Nephron (organoid): ENCODE data around the gene IFT172.

Source experiments
- H3K27ac Mint-ChIP-seq, 3 experiments: 2 replicates each; pipeline ENCODE4 v1.8.0; 2020; ENCODE audit warnings: mixed read lengths in 3 of 3, mild to moderate bottlenecking in 2 of 3, moderate library complexity in 1 of 3
- H3K27me3 Mint-ChIP-seq: 2 replicates; pipeline ENCODE4 v1.8.0; 2021; ENCODE audit warnings: low read depth, mild to moderate bottlenecking, moderate library complexity, mixed read lengths
- H3K36me3 Mint-ChIP-seq: 2 replicates; pipeline ENCODE4 v1.8.0; 2020; ENCODE audit warnings: low read depth, mixed read lengths
- H3K4me1 Mint-ChIP-seq: 2 replicates; pipeline ENCODE4 v1.8.0; 2020; ENCODE audit warnings: mixed read lengths
- H3K4me3 Mint-ChIP-seq, 3 experiments: 2 replicates each; pipeline ENCODE4 v1.8.0; 2020; ENCODE audit warnings: mild to moderate bottlenecking in 3 of 3, mixed read lengths in 3 of 3, moderate library complexity in 2 of 3
- H3K9me3 Mint-ChIP-seq: 2 replicates; pipeline ENCODE4 v1.8.0; 2020; ENCODE audit warnings: mixed read lengths
- CTCF ChIP-seq, 3 experiments: fragments of 200-600 bp; sonication (generic); IDR thresholded peaks; one replicate each; pipeline ENCODE4 v1.5.0; 2021; ENCODE audit warnings: antibody characterized with exemption in 3 of 3; ENCODE audit not compliant: unreplicated experiment in 3 of 3

IFT172 gene

GRCh38 chr2:27522400-27522945 is 32.9 kb upstream of the IFT172 start:
- Mint-ChIP-seq H3K4me3 (no peak overlapping the region), H3K9me3 (no peaks in the 10 kb centered on the region), H3K4me1 (no peaks in the 10 kb centered on the region), H3K27me3 (peaks cover 35% of the 10 kb centered on the region), H3K36me3 (no peaks in the 10 kb centered on the region), H3K27ac (no peak overlapping the region)
- no peak for TF ChIP-seq CTCF (IDR thresholded peaks at IDR 0.05; ENCODE audit: unreplicated experiment in 3 of 3)

- H3K27me3 Mint-ChIP-seq: peaks cover 22% of the 10 kb centered on the region
- no peak for TF ChIP-seq CTCF (IDR thresholded peaks at IDR 0.05; ENCODE audit: unreplicated experiment in 3 of 3)
- H3K36me3 Mint-ChIP-seq: no peaks in the 10 kb centered on the region
- H3K4me1 Mint-ChIP-seq: no peaks in the 10 kb centered on the region
- no peaks in the 10 kb centered on the region for H3K9me3 Mint-ChIP-seq
- H3K4me3 Mint-ChIP-seq: no peak overlapping the region
- no peak overlapping the region for H3K27ac Mint-ChIP-seq
Measured at GRCh38 chr2:27520316-27520715, 30.8 kb upstream of the IFT172 start.

GRCh38 chr2:27518782-27519113 is 29.2 kb upstream of the IFT172 start:
- H3K9me3 Mint-ChIP-seq: no peaks in the 10 kb centered on the region
- no peak for TF ChIP-seq CTCF (IDR thresholded peaks at IDR 0.05; ENCODE audit: unreplicated experiment in 3 of 3)
- H3K27ac Mint-ChIP-seq: no peak overlapping the region
- peaks cover 14% of the 10 kb centered on the region for H3K27me3 Mint-ChIP-seq
- H3K36me3 Mint-ChIP-seq: no peaks in the 10 kb centered on the region
- H3K4me1 Mint-ChIP-seq: no peaks in the 10 kb centered on the region
- no peak overlapping the region for H3K4me3 Mint-ChIP-seq

- TF ChIP-seq CTCF (IDR thresholded peaks at IDR 0.05; ENCODE audit: unreplicated experiment in 3 of 3): no peak
- Mint-ChIP-seq H3K36me3 (no peaks in the 10 kb centered on the region), H3K27me3 (peaks cover 14% of the 10 kb centered on the region), H3K27ac (no peak overlapping the region), H3K9me3 (no peaks in the 10 kb centered on the region), H3K4me1 (no peaks in the 10 kb centered on the region), H3K4me3 (no peak overlapping the region)
Measured at GRCh38 chr2:27518113-27518781, 28.7 kb upstream of the IFT172 start.

- Mint-ChIP-seq H3K4me1 (no peaks in the 10 kb centered on the region), H3K36me3 (no peaks in the 10 kb centered on the region), H3K9me3 (no peaks in the 10 kb centered on the region), H3K27me3 (peaks cover 11% of the 10 kb centered on the region), H3K27ac (no peak overlapping the region), H3K4me3 (no peak overlapping the region)
- no peak for TF ChIP-seq CTCF (IDR thresholded peaks at IDR 0.05; ENCODE audit: unreplicated experiment in 3 of 3)
Measured at GRCh38 chr2:27509326-27509725, 19.8 kb upstream of the IFT172 start.

GRCh38 chr2:27507293-27507692 is 17.8 kb upstream of the IFT172 start:
- H3K36me3 Mint-ChIP-seq: no peaks in the 10 kb centered on the region
- H3K27ac Mint-ChIP-seq: no peak overlapping the region
- H3K4me3 Mint-ChIP-seq: no peak overlapping the region
- peaks cover 10% of the 10 kb centered on the region for H3K27me3 Mint-ChIP-seq
- TF ChIP-seq CTCF (IDR thresholded peaks at IDR 0.05; ENCODE audit: unreplicated experiment in 3 of 3): no peak
- no peaks in the 10 kb centered on the region for H3K9me3 Mint-ChIP-seq
- no peaks in the 10 kb centered on the region for H3K4me1 Mint-ChIP-seq
